HG02870 (cell line): ENCODE results near the gene HDGFL3.
"Not testable (repeated sequence)": the region's sequence is repeated elsewhere in the genome, so short reads cannot be mapped to it uniquely, and the experiment has no call there.

Source experiments
- ATAC-seq: cut with Tn5 transposase; IDR thresholded peaks from one replicate; pipeline ENCODE4 v1.9.1; 2021; ENCODE audit warnings: mild to moderate bottlenecking, moderate library complexity; ENCODE audit not compliant: unreplicated experiment

Gene HDGFL3

DNA sequence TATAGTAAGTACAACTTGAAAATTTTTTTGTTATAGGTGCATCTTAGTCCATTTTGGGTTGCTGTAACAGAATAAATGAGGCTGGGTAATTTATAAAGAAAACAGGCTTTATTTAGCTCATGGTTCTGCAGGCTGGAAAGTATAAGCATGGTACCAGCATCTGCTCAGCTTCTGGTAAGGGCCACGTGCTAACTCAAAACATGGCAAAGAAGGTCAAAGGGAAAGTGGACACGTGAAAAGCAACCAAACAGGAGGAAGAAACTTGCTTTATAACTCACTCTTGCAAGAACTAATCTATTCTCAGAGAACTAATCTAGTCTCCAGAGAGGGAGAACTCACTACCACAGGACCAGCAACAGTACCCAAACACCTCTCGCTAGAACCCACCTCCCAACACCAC is 9.1 kb downstream of the HDGFL3 start:
- ATAC-seq: no peak

DNA sequence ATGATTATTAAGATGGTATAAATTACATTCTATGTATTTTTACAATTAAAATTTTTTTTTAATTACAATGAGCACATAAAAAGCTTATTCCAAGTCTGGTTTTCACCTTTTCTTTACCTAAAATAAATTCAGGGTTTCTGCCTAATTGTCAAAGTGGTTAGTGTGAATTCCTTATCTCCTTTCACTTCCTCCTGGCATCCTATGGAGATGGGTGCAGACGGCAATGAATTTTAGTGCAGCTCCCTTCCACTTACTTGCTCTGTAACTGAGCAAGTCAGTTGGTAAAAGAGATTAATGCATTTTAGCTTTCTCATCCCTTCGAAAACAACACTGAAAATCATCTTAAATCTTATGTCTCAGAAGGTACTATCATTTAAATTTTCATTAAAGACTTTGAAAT is 13.1 kb downstream of the HDGFL3 start:
- no peak for ATAC-seq

DNA sequence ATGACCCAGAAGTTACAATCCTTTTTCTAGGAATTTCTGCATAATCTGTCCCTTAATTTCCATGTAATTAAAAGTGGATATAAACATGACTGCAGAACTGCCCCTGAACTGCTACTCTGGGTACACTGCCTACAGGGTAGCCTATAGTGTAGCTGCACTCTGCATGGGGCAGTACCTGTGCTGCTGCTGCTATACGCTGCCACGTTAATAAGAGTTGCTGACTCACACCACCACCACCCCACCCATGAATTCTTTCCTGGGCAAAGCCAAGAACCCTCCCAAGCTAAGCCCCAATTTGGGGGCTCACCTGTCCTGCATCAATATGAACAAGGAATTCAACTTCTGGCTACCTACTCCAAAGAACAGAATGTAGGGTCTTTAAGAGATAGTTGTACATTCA is 13.9 kb downstream of the HDGFL3 start:
- no peak for ATAC-seq

DNA sequence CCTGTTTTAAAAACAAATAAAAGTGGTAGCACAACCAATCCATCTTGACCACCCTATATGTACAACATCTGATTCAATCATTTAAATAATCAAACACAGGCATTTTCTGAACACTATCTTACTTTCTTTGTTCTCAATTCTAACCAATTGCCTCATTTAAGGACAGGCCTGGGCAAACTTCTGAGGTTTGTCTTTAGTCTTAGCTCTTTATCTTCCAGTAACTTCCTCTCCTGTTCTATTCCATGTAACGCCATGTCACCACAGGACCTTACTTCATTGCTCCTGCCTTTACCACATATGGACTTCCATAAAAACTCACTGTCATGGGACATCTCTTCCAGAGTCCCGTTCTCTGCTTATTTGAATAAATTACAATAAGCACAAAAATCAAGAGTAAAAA is 14.9 kb downstream of the HDGFL3 start:
- no peak for ATAC-seq

DNA sequence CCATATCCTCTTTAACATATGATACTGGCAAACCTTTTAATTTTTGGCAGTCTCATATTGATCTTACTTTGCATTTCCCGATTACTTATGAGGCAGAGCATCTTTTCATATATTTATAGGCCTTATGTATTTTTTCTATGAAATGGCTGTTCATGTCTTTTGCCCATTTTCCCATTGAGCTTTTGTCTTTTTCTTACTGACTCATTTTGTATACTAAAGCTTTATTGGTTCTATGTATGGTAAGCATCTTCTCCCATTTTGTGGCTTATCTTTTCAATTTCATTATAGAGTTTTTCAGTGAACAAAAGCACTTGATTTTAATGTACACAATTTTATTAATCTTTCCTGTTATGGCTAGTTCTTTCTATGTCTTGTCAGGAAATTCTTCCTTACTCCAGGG is 17.2 kb downstream of the HDGFL3 start:
- ATAC-seq: no peak

DNA sequence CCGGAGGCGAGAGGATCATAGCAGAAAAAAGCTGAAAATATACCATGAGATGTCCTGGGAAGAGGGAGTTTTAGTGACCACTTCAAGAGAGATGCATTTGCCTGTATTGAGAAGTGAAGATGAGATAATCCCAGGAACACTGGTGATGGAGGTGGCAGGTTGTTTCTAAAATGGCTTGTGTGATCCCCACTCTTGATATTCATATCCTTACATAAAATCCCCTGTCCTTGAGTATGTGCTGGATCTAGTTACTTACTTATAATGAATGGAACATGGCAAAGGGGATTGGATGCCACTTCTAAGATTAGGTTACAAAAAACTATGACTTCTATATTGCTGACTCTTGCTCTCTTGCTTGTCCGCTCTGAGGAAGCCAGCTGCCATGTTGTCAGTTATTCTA is 22.1 kb downstream of the HDGFL3 start:
- no peak for ATAC-seq

DNA sequence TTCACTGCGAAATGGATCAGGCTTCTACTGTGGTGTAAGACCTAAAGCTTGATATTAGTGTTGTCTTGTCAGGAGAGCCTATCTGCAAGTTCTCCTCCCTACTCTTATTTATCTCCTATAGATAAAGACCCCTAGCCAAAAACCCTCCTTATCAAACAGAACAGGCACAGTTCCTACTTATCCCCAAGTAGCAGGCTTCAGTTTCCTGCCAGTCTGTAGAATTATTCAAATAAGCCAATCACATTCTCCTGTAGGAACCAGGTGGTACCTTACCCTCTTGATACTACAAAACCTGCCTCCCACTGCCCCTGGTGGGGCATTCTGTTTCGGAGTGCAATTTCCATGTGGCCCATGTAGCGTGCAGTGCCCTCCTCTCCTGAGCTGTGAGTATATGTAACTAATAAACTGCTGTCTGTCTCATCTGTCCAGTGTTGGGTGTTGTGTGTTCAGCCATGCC is 28.7 kb downstream of the HDGFL3 start:
- ATAC-seq: no peak

DNA sequence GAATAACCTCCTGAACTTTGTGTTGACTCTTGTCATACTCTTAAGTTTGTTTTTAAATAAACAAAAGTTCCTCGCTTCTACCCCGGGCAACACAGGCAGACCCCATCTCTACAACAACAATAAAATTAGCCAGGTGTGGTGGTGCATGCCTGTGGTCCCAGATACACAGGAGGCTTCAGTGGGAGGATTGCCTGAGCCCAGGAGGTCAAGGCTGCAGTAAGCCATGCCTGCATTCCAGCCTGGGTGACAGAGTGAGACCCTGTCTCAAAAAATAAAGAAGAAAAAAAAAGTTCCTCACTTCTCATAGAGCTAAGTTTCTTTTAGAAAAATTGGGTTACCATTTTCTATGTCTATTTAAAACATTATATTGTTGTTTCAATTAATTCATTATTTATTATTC is 29.2 kb downstream of the HDGFL3 start:
- ATAC-seq: no peak

DNA sequence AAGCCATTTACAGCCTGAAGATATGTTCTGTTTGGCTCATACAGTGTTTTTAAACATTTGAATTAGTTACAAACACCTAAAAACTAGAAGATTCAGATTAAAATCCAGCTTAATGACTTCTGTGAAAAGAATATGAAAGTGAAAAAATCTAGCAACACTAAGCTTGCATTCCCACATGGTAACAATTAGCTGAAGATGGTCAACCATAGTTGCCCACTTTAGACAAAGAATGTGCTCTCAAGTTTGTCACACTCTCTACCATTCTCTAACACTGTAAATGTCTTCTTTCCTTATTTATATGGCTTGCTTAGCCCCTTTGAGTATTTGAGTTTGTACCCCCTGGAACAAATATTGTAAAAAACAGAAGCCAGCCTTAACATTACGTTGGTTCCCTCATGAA is 32.7 kb downstream of the HDGFL3 start:
- no peak for ATAC-seq

DNA sequence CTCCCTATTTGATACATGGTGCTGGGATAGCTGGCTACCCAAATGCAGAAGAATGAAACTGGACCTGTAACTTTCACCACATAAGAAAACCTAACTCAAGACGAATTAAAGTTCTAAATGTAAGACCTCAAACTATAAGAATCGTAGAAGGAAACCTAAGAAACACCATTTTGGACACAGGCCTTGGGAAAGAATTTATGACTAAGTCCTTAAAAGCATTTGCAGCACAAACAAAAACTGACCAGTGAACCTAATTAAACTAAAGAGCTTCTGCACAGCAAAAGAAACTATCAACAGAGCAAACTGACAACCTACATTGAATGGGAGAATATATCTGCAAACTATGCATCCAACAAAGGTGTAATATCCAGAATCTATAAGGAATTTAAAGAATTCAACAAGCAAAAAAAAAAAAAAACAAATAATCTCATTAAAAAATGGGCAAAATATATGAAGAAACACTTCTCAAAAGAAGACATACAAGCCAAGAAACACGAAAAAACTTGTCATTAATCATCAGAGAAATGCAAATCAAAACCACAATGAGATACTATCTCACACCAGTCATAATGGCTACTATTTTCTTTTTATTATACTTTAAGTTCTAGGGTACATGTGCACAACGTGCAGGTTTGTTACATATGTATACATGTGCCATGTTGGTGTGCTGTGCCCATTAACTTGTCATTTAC is 37.0 kb downstream of the HDGFL3 start:
- ATAC-seq: no peak

DNA sequence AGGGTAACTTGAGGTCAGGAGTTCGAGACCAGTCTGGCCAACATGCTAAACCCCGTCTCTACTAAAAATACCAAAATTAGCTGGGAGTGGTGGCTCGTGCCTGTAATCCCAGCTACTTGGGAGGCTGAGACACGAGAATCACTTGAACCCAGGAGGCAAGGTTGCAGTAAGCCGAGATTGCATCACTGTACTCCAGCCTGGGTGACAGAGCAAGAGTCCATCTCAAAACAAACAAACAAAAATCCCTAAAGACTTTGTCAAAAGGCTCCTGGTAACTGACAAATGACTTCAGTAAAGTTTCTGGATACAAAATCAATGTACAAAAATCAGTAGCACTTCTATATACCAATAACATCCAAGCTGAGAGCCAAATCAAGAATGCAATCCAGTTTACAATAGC is 38.0 kb downstream of the HDGFL3 start:
- not testable (repeated sequence) for ATAC-seq

DNA sequence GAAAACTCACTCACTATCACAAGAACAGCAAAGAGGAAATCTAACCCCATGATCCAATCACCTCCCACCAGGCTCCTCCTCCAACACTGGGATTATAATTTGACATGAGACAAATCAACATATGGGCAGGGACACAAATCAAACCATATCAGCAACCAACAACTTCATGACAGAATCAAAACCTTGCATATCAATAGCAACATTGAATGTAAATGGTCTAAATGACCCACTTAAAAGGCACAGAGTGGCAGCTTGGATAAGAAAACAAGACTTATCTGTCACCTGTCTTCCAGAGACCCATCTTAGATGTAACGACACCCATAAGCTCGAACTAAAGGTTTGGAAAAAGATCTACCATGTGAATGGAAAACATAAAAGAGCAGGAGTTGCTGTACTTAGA is 40.8 kb downstream of the HDGFL3 start:
- ATAC-seq: no peak

DNA sequence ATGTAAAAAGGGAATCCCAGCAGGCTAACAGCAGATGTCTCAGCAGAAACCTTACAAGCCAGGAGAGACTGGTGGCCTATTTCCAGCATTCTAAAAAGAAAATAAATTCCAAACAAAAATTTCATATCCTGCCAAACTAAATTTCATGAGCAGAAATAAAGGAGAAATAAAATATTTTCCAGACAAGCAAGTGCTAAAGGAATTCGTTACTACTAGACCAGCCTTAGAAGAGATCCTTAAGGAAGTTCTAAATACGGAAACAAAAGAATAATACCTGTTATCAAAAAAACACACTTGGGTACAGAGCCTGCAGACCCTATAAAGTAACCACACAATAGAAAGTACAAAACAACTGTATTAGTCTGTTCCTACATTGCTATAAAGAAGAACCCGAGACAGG is 41.4 kb downstream of the HDGFL3 start:
- no peak for ATAC-seq

DNA sequence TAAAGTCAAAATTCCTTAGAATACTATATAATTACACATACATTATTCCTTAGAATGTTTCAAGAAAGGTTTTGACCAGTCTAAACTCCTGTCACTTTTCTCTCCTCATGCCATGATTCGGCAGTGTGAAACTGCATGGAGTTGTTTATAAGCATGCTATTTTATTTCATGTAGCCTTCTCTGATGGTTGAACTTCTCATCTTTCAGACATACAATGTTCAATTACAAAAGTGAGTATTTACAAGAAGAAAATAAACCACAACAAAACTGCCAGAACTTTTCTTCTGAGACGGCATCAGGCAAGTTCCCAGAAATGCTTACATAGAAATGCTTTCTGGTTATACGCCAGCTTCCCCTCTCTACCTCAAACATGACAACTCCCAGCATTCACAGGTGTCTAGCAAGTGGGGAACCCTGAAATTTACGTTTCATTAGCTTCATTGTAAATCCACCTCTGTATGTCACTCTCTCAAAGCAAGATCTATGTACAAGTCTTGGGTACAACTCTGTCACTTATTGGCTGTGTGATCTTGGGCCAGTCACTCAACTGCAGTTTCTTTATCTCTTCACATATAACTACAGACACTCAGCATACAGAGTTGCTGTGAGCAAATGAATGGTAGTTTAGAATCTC is 42.7 kb downstream of the HDGFL3 start:
- no peak for ATAC-seq

DNA sequence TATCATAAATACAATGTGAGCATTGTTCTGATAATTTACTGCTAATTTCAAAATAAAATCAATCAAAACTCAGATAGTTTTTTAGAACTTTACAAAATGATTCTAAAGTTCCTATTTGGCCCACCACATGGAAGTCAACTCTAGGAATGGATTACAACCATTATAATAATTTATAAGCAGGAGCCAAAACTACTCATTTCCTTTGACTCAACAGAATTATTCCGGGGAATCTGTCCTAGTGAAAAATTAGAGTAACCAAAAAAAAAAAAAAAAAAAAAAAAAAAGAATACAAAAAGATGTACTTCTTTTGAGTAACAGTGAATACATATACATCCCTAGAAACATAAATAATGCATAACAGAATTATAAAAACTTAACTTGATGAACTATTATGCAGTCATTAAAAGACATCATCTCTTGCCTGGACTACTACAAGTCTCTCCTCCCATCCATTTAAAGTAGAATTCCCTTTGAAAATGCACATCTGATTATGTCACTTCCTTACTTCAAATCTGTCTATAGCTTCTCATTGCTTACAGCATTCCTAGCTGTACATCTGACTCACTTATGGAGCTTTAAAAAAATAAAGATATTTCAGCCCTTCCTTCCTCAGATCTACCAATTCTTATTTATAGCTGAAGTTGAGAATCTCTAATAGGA is 43.4 kb downstream of the HDGFL3 start:
- no peak for ATAC-seq

DNA sequence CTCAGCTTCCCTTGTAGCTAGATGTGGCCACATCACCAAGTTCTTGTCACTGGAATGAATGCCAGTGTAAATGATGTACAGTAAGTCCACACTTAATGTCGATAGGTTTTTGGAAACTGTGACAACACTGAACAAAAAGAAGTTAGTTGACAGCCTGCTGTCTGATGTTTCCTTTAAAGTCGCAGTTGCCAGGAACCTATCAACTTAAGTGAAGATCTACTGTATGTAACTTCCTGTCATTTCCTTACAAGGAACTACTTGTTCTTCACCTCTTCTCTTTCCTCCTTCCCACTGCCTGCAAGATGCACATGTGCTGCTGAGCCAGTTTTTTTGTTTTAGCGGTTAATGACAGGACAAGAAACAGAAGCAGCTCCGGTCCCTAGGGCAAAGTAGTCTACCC is 44.6 kb downstream of the HDGFL3 start:
- no peak for ATAC-seq

DNA sequence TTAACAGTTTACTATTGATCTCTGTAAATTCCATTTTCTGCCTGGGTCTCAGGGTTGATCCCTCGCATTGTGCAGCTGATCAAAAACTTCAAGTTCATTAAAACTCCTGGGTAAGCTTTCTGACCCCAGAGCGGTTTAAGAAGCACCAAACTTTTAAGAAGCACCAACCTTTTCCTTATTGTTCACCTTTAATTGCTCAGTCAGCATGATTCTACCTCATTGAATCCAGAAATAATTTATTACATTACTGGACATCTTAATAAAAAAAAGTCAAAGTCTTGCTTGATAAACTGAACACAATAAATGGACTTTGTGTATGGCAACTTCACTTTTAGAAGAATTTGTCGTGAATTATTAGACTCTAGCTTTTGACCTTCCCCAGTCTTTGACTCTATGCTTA is 46.9 kb downstream of the HDGFL3 start:
- ATAC-seq: no peak

DNA sequence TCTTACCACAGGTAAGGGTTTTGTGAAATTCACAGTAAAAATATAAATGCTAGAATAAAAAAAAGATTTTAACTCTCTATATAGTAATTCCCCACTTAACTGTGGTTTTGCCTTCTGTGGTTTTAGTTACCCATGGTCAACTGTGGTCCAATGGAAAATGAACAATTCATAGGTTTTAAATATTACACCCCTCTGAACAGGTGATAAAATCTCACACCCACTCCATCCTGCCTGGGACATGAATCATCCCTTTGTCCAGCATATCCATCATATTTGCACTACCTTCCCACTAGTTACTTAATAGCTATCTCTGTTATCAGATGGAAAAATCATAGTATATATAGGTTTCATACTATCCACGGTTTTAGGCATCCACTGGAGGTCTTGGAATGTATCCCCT is 49.2 kb downstream of the HDGFL3 start:
- ATAC-seq: no peak

DNA sequence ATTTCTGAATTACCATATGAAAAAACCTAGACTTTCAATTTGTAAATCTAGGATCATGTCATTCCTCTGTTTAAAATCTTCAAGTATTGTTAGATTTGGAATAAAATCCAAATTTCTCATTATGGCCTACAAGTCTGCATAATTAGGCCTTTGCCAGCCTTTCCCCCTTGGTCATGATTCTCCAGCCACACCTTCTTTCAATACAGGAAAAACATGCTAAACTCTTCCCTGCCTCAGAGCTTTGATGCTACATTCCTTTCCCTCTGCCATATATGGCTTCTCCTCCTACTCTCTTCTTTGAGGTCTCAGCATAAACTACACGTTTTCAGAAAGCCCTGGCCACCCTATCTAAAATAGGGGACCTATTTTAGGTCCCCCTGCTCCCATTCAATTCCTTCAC is 51.7 kb downstream of the HDGFL3 start:
- ATAC-seq: no peak

DNA sequence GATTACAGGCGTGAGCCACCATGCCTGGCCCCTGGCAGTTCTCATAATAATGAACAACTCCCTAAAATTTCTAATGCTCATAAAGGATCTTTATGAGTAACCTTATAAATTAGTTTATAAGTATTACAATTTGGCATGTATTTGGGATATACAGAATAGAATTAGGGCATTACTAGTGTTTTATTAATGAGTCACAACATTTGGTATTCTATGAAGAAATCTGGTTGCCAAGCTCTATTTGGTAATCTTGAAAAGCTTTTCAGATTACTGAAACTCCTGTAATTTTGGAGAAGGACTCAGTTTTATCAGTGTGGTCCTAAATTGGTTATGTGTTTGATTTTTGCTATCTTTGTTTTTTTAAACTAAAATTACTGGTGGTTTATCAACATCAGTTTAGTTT is 54.3 kb downstream of the HDGFL3 start:
- no peak for ATAC-seq

DNA sequence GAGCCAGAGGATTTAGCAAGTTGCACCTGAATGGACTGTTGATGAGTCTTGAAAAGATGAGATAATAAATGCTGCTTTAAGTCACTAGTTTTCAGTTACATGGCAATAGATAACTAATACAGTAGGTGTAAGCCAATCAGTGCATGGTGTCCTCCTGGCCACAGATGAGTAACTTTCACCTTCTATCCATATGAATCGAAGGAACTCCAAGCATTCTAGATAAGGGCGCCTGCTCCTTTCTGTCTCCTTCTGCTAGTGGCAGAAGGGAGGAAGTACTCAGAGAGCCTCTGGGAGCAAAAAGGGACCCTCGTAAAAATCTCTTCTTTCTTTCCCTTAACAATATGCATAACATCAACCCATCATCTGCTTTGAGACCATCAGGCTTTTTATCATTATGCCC is 62.9 kb downstream of the HDGFL3 start:
- ATAC-seq: no peak

DNA sequence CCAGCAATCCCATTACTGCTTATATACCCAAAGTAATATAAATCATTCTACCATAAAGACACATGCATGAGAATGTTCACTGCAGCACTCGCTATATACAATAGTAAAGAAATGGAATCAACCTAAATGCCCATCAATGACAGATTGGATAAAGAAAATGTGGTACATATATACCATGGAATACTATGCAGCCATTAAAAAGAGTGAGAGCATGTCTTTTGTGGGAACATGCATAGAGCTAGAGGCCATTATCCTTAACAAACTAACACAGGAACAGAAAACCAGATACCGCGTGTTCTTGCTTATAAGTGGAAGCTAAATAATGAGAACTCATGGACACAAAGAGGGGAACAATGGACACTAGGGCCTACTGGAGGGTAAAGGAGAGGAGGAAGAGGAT is 65.5 kb downstream of the HDGFL3 start:
- ATAC-seq: not testable (repeated sequence)
